A549 (cell line): ENCODE data around the gene NDUFB7. TPM values are rescaled to one million over a fixed set of nuclear protein-coding genes. Genes with fewer than 3 reads are reported as not detected.

Source experiments
- ATAC-seq, 2 experiments: fragments of 200-7000 bp in 1 of 2; fragments of >200 bp in 1 of 2; cut with Nextera tagmentation in 1 of 2; cut with Tn5 transposase in 1 of 2; 3 replicates each; pipeline versions ENCODE4 v1.8.0 to v1.9.1; 2018 to 2020; ENCODE audit warnings: mild to moderate bottlenecking in 1 of 2, moderate library complexity in 1 of 2
- CTCF ChIA-PET: fragments of 300-600 bp; sonication (Branson Sonifier 250); formaldehyde crosslinking; extraction: SDS; loops from one replicate; lab custom pipeline; 2021; ENCODE audit warnings: antibody characterized with exemption, inconsistent platforms; lab: Yijun Ruan, JAX
- POLR2A ChIA-PET: fragments of 350-600 bp; formaldehyde crosslinking; extraction: SDS; loops from one replicate; lab custom pipeline; 2021; ENCODE audit warnings: antibody characterized with exemption, inconsistent platforms; lab: Yijun Ruan, JAX
- DNase-seq, 2 experiments: peaks; one replicate each; pipeline versions ENCODE4 v3.0.0 to v3.0.0-alpha.2; 2011 to 2016; ENCODE audit warnings: low read depth in 1 of 2, low spot score in 1 of 2
- FAIRE-seq: peaks from 2 replicates; lab custom pipeline; 2011; peaks lifted over from hg19 to GRCh38; lab: Jason Lieb, UNC
- H3K27ac ChIP-seq, 2 experiments: fragments of >200 bp; sonication (Bioruptor Twin); formaldehyde crosslinking; 3 replicates each; pipeline ENCODE4 v1.5.1; 2016 to 2017
- H3K4me1 ChIP-seq: fragments of >200 bp; sonication (Bioruptor Twin); formaldehyde crosslinking; 3 replicates; pipeline ENCODE4 v1.6.1; 2016
- H3K4me2 ChIP-seq: fragments of >200 bp; sonication (Bioruptor Twin); formaldehyde crosslinking; 3 replicates; pipeline ENCODE4 v1.6.1; 2016
- H3K4me3 ChIP-seq: fragments of >200 bp; sonication (Bioruptor Twin); formaldehyde crosslinking; 3 replicates; pipeline ENCODE4 v1.5.1; 2016
- H3K9me3 ChIP-seq: fragments of >200 bp; sonication (Bioruptor Twin); formaldehyde crosslinking; 3 replicates; pipeline ENCODE4 v1.6.1; 2016
- BHLHE40 ChIP-seq: IDR thresholded peaks from 2 replicates; pipeline ENCODE4 v1.6.1; 2012; ENCODE audit warnings: low read depth, low read length, inconsistent platforms
- CBX8 ChIP-seq: fragments of 200-600 bp; sonication (generic); IDR thresholded peaks from 2 replicates; pipeline ENCODE4 v1.6.1; 2016
- CHD2 ChIP-seq: fragments of 150-350 bp; IDR thresholded peaks from 2 replicates; pipeline ENCODE4 v1.6.1; 2014; ENCODE audit warnings: low read length; ENCODE audit not compliant: partially characterized antibody
- EHF ChIP-seq: fragments of 250-450 bp; sonication (Bioruptor Pico); IDR thresholded peaks from 2 replicates; pipeline ENCODE4 v1.5.0; 2020; ENCODE audit warnings: mild to moderate bottlenecking
- EHMT2 ChIP-seq: fragments of 200-600 bp; sonication (generic); IDR thresholded peaks from 2 replicates; pipeline ENCODE4 v1.6.1; 2016; ENCODE audit warnings: antibody characterized with exemption, low read depth, mild to moderate bottlenecking, moderate library complexity
- FOSB ChIP-seq: fragments of 250-450 bp; sonication (Bioruptor Pico); IDR thresholded peaks from 2 replicates; pipeline ENCODE4 v1.5.0; 2020; ENCODE audit warnings: mild to moderate bottlenecking, moderate library complexity
- FOSL2 ChIP-seq, 2 experiments: fragments of 450-650 bp in 1 of 2; fragments of >200 bp in 1 of 2; sonication (Bioruptor Twin) in 1 of 2; formaldehyde crosslinking; IDR thresholded peaks; 2 replicates each; pipeline versions ENCODE4 v1.5.0 to v1.6.1; 2016 to 2020; ENCODE audit warnings: mild to moderate bottlenecking in 1 of 2, moderate library complexity in 1 of 2
- HOXA7 ChIP-seq: fragments of 250-450 bp; sonication (Bioruptor Pico); IDR thresholded peaks from 2 replicates; pipeline ENCODE4 v1.5.0; 2020; ENCODE audit warnings: mild to moderate bottlenecking, moderate library complexity
- HOXB13 ChIP-seq: fragments of 250-450 bp; sonication (Bioruptor Pico); IDR thresholded peaks from 2 replicates; pipeline ENCODE4 v1.5.0; 2020; ENCODE audit warnings: low read depth, mild to moderate bottlenecking, moderate library complexity
- HOXB5 ChIP-seq: fragments of 250-450 bp; sonication (Bioruptor Pico); IDR thresholded peaks from 2 replicates; pipeline ENCODE4 v1.5.0; 2020; ENCODE audit warnings: mild to moderate bottlenecking, moderate library complexity
- JUNB ChIP-seq: fragments of >200 bp; sonication (Bioruptor Twin); formaldehyde crosslinking; IDR thresholded peaks from 2 replicates; pipeline ENCODE4 v1.6.1; 2016
- KDM1A ChIP-seq: fragments of 200-600 bp; sonication (generic); IDR thresholded peaks from 2 replicates; pipeline ENCODE4 v1.6.1; 2016; ENCODE audit warnings: low read depth, mild to moderate bottlenecking
- KDM5A ChIP-seq: fragments of 200-600 bp; sonication (generic); IDR thresholded peaks from 2 replicates; pipeline ENCODE4 v1.6.1; 2016; ENCODE audit warnings: antibody characterized with exemption, mild to moderate bottlenecking
- MAZ ChIP-seq: fragments of 150-350 bp; IDR thresholded peaks from 2 replicates; pipeline ENCODE4 v1.6.1; 2014; ENCODE audit warnings: antibody characterized with exemption, low read depth, low read length, borderline replicate concordance
- MYC ChIP-seq: IDR thresholded peaks from 2 replicates; pipeline ENCODE4 v1.6.1; 2012; ENCODE audit warnings: mild to moderate bottlenecking, inconsistent platforms, low read length, improper control_type of control experiment, borderline replicate concordance
- NFE2L2 ChIP-seq: fragments of 150-350 bp; conservative IDR thresholded peaks from 2 replicates; pipeline ENCODE4 v1.6.1; 2014; ENCODE audit warnings: low read length
- NR3C1 ChIP-seq: fragments of >200 bp; sonication (Bioruptor Twin); formaldehyde crosslinking; IDR thresholded peaks from 3 replicates; pipeline ENCODE4 v1.6.1; 2017
- PHF8 ChIP-seq: fragments of 200-600 bp; sonication (generic); IDR thresholded peaks from 2 replicates; pipeline ENCODE4 v1.6.1; 2016; ENCODE audit warnings: low read depth, mild to moderate bottlenecking, antibody characterized with exemption, moderate library complexity, borderline replicate concordance
- POLR2A ChIP-seq: IDR thresholded peaks from 2 replicates; pipeline ENCODE4 v1.6.1; 2012; ENCODE audit warnings: mild to moderate bottlenecking, low read length
- RAD21 ChIP-seq, 2 experiments: fragments of >200 bp in 1 of 2; sonication (Bioruptor Twin) in 1 of 2; formaldehyde crosslinking in 1 of 2; IDR thresholded peaks in 1 of 2; conservative IDR thresholded peaks in 1 of 2; 2 replicates in 1 of 2; 3 replicates in 1 of 2; pipeline ENCODE4 v1.6.1; 2012 to 2018; ENCODE audit warnings: inconsistent platforms in 1 of 2
- RARB ChIP-seq: fragments of 250-450 bp; sonication (Bioruptor Pico); IDR thresholded peaks from 2 replicates; pipeline ENCODE4 v1.8.0; 2021; ENCODE audit warnings: mild to moderate bottlenecking, moderate library complexity
- RNF2 ChIP-seq: fragments of 200-600 bp; sonication (generic); IDR thresholded peaks from 2 replicates; pipeline ENCODE4 v1.6.1; 2016; ENCODE audit warnings: low read depth, mild to moderate bottlenecking, antibody characterized with exemption, moderate library complexity, borderline replicate concordance
- USF2 ChIP-seq: fragments of 450-650 bp; IDR thresholded peaks from 2 replicates; pipeline ENCODE4 v1.6.1; 2014; ENCODE audit warnings: antibody characterized with exemption
- ZNF302 ChIP-seq: fragments of 250-450 bp; sonication (Bioruptor Pico); IDR thresholded peaks from 2 replicates; pipeline ENCODE4 v1.9.0; 2021; ENCODE audit warnings: inconsistent platforms, mild to moderate bottlenecking, moderate library complexity
- whole genome bisulfite sequencing: methylation state at CpG from one replicate; pipeline ENCODE4 v1.1.6; 2017; ENCODE audit errors: missing lambda C conversion rate; 5-methylcytosine and 5-hydroxymethylcytosine counted together
- polyA plus RNA-seq, 4 experiments: library from polyadenylated mRNA; depleted of rRNA in 3 of 4; stranded (reverse); fragments of >200 nt; fragmentation: RNase III in 1 of 4; extraction: RNeasy Plus Mini Kit Qiagen cat#74134 plus additional on column Dnase treatment in 1 of 4; gene quantifications; 2 replicates in 3 of 4; 3 replicates in 1 of 4; pipeline ENCODE4 v1.2.3, GENCODE V29; 2011 to 2017
- TF ChIP-seq, protein P1 (sequence below): fragments of >200 bp; sonication (Bioruptor Twin); formaldehyde crosslinking; IDR thresholded peaks from 3 replicates; pipeline ENCODE4 v1.6.1; 2016
- TF ChIP-seq, protein P2 (sequence below): IDR thresholded peaks from 2 replicates; pipeline ENCODE4 v1.6.1; 2012

NDUFB7 gene
- polyA plus RNA-seq, 2 of the 4 experiments (the other 2 are of a cell fraction) = 82.3 to 158 TPM

DNA sequence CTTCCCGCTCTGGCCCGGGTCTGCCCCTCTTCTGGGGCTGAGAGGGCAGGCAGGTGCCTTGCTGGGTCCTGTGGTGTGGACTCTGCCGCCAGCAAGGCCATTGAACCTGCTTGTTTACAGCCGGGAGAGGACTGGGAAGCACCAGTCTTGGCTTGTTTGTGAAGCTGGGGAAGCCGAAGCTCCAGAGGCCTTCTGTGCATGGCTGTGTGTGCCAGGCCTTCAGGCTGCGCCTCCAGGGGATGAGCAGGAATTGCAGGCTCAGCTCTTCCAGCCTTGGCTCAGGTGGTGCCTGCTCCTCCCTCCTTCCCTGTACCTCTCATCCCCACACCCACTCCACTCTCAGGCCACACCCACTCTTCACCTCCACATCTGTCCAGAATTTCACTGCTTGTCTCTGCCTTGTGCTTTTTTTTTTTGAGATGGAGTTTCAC is 17.5 kb downstream of the NDUFB7 start:
- ATAC-seq (no peak), DNase-seq (no peak), FAIRE-seq (no peak)
- no peak for TF ChIP-seq JUNB
- TF ChIP-seq CHD2 = no peak
- no peak for TF ChIP-seq NFE2L2
- no peak for TF ChIP-seq BHLHE40
- TF ChIP-seq, protein P1, sequence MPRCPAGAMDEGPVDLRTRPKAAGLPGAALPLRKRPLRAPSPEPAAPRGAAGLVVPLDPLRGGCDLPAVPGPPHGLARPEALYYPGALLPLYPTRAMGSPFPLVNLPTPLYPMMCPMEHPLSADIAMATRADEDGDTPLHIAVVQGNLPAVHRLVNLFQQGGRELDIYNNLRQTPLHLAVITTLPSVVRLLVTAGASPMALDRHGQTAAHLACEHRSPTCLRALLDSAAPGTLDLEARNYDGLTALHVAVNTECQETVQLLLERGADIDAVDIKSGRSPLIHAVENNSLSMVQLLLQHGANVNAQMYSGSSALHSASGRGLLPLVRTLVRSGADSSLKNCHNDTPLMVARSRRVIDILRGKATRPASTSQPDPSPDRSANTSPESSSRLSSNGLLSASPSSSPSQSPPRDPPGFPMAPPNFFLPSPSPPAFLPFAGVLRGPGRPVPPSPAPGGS = no peak
- no peak for TF ChIP-seq HOXB5
- no peak for TF ChIP-seq NR3C1
- no peak for TF ChIP-seq EHF (CRISPR knock-in tag)
- no peak for TF ChIP-seq PHF8
- TF ChIP-seq EHMT2 = no peak
- TF ChIP-seq, protein P2, sequence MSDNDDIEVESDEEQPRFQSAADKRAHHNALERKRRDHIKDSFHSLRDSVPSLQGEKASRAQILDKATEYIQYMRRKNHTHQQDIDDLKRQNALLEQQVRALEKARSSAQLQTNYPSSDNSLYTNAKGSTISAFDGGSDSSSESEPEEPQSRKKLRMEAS = no peak
- TF ChIP-seq HOXA7 (CRISPR knock-in tag) = no peak
- TF ChIP-seq KDM5A = no peak
- no peak for TF ChIP-seq HOXB13 (CRISPR knock-in tag)
- WGBS = 70% methylated on average over 2 of the region's 6 CpGs
- ChIA-PET CTCF (interaction anchor here (0.7 to 1.5 kb wide), 5 partner anchors 9 to 49 kb away, joined by 3 to 4 read pairs (median 3); partner anchors contain the start of gene NDUFB7), POLR2A (no interaction called here)
- no peaks in the 10 kb centered on the region for H3K9me3 ChIP-seq
- H3K4me3 ChIP-seq = no peak overlapping the region
- peaks cover 18% of the 10 kb centered on the region; the same call in 2 of the 3 replicates for H3K4me1 ChIP-seq
- H3K4me2 ChIP-seq = no peak overlapping the region
- no peak overlapping the region for H3K27ac ChIP-seq

DNA sequence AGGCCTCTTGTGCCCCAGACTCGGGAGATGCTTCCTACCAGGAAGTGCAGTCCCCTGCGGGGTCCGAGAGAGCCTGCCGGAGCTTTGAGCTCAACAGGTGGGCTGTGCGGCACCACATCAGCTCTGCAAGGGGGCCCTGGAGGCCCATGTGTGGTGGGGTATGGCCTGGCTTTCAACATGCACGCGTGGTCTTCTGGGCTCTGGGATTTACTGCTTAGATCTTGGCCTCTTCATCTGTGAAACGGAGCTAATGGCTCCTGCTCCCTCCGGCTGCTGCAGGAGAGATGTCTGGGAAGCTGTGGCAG is 18.0 kb downstream of the NDUFB7 start:
- no peak for TF ChIP-seq FOSB
- no peak for TF ChIP-seq MYC
- TF ChIP-seq RNF2 = no peak
- no peak for TF ChIP-seq CBX8
- no peak for TF ChIP-seq RARB (CRISPR knock-in tag)
- no peak for TF ChIP-seq MAZ
- no peak for TF ChIP-seq USF2
- no peak for TF ChIP-seq FOSL2 (IDR thresholded peaks at IDR 0.05)
- TF ChIP-seq FOSL2 (CRISPR knock-in tag; IDR thresholded peaks at IDR 0.05) = no peak
- TF ChIP-seq RAD21 (conservative IDR thresholded peaks at IDR 0.05 in 1 of 2, IDR thresholded peaks at IDR 0.05 in 1 of 2) = no peak
- TF ChIP-seq BHLHE40 = no peak
- TF ChIP-seq ZNF302 (CRISPR knock-in tag) = no peak
- TF ChIP-seq KDM1A = no peak
- TF ChIP-seq POLR2A = no peak
- DNase-seq (no peak), FAIRE-seq (no peak), ATAC-seq (no peak)
- no peak overlapping the region for H3K4me3 ChIP-seq
- POLR2A ChIA-PET = no interaction called here
- H3K4me2 ChIP-seq = no peak overlapping the region
- H3K27ac ChIP-seq = no peak overlapping the region
- peaks cover 18% of the 10 kb centered on the region; the same call in 2 of the 3 replicates for H3K4me1 ChIP-seq
- WGBS = 82% methylated on average over 3 of the region's 9 CpGs
- CTCF ChIA-PET = interaction anchor here (0.7 to 1.5 kb wide), 4 partner anchors 9 to 48 kb away, joined by 3 to 4 read pairs (median 3); partner anchors contain the start of gene NDUFB7
- no peaks in the 10 kb centered on the region for H3K9me3 ChIP-seq
